ENCODE data around the gene STAB2. TPM values are rescaled to one million over a fixed set of nuclear protein-coding genes. Genes with fewer than 3 reads are reported as not detected.
"Not testable (repeated sequence)": the region's sequence is repeated elsewhere in the genome, so short reads cannot be mapped to it uniquely, and the experiment has no call there.

The STAB2 gene
- total RNA-seq, 1 experiment from 2014 or later = not detected

- DNase-seq (ENCODE audit: low read depth) = no peak
Observed at GRCh38 chr12:103809154-103809553, 222.1 kb downstream of the STAB2 start.

DNA sequence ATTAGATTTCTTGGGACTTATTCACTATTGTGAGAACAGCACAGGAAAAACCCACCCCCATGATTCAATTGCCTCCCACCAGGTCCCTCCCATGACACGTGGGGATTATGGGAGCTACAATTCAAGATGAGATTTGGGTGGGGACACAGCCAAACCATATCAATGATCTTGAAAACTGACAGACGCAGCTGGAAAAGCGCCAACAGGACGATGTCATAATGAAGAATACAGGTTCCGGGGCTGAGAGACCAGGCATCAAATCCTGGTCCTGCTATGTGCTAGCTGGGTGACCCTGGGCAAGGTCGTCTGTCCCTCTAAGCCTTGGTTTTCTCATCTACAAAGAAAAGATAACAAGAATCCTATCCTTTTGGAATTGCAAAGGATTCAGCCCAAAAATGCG, 222.6 kb downstream of the STAB2 start:
- DNase-seq (ENCODE audit: low read depth) = not testable (repeated sequence)

- no peak for DNase-seq (ENCODE audit: low read depth)
Observed at GRCh38 chr12:103810111-103810510, 223.0 kb downstream of the STAB2 start.

- DNase-seq (ENCODE audit: low read depth) = no peak
Observed at GRCh38 chr12:103811791-103812190, 224.7 kb downstream of the STAB2 start.

GRCh38 chr12:103812789-103813188, 225.7 kb downstream of the STAB2 start:
- DNase-seq (ENCODE audit: low read depth) = no peak

- no peak for DNase-seq (ENCODE audit: low read depth)
Observed at GRCh38 chr12:103813426-103813825, 226.4 kb downstream of the STAB2 start.

GRCh38 chr12:103813949-103814348, 226.9 kb downstream of the STAB2 start:
- DNase-seq (ENCODE audit: low read depth) = no peak

GRCh38 chr12:103814436-103814835, 227.4 kb downstream of the STAB2 start:
- peak; percentile 7 for DNase-seq (ENCODE audit: low read depth)

Other genes with a start within 250 kb of the STAB2 start
- not detected in 2 replicates for gene C12orf42, start 91.3 kb upstream of the STAB2 start, total RNA-seq (2014; rRNA removed; shearing (Covaris generic))

All from RPMI7951 (cell line).